T follicular helper cell (primary cell): ENCODE data around the gene LYZL2.
"Not testable (repeated sequence)": the region's sequence is repeated elsewhere in the genome, so short reads cannot be mapped to it uniquely, and the experiment has no call there.

Source experiments
- DNase-seq: peaks from one replicate; pipeline ENCODE4 v3.0.0-alpha.2; 2020; ENCODE audit warnings: low read depth

The LYZL2 gene

DNA sequence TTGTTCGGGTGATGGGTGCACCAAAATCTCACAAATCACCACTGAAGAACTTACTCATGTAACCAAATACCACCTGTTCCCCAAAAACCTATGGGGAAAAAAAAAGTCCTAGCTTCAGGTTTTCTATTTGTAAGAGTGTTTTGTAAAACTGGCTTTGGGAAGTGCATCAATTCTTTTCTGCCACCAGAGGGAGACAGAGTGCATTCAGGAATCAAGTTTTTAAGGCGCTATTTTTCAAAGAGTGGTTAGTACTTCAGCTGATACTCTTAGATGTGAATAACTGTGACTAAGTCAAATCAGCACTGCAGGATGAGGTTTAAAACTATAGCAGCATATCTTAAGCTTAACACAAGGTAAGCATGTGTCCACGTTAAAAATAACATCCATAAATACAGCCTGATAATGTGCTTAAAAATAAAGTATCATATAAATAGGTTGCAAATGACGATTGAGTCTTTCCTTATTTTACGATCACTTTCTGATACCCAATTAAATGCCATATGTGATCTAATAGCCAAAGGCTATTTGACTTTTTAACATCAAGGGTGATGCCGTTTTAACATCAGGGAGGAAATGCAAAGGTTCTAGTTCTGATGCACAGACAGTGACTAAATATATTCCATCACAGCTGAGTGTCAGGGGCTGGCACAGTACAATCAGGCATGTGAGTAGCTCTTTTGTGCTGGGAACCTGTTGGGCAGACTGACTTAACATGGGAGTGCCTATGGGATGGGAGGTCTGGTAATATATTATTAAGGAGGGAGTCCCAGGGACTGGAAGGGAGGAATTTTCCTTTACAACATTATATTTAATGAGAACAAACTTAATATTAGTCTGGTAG, 10.6 kb upstream of the LYZL2 start:
- no peak for DNase-seq

DNA sequence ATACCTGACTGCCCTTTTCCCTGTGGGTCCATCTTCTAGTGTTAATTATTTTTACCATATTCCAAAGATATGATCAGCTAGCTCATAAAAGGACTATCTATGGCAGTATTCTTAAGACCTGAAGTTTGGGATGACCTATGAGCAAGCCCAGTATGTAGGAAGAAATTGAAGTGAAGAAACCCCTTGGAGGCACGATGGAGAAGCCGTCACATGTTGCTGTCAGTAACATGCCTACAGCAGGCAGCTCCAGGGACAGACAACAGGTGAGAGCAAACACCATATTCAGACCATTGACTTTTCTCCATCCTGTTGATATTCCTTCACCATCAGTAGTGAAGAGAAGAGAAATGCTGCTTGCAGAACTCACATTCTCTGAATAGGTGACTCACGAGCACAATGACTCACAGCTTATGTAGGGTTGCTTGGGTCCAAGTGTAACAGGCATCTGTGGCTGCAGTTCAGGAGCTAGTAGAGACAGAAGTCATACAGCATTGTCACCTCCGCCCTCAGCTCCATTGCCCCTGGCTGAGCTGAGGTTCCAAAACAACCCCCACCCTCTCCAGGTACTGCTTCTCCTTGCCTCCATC, 8.4 kb upstream of the LYZL2 start:
- DNase-seq = no peak

DNA sequence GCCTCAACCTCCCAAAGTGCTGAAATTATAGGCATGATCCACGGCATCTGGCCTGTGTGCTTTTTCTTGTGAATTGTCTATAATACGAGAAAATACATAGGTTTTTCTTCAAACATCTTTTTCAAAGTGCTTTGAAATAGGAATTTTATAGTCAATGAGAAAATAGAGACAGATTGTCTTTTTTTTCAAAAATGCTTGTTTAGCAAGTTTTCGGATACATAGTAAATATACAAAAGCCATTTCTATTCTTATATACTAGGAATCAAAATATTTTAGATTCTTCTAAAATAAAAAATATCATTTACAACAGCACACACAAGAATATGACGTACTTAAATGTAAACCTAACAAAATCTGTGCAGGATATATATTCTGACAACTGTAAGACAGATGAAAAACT, 1.6 kb upstream of the LYZL2 start:
- DNase-seq = no peak

GRCh38 chr10:30630571-30630970, 1.0 kb upstream of the LYZL2 start:
- DNase-seq = no peak

- DNase-seq = not testable (repeated sequence)
Observed at GRCh38 chr10:30628576-30628975, 977 bp downstream of the LYZL2 start.

DNA sequence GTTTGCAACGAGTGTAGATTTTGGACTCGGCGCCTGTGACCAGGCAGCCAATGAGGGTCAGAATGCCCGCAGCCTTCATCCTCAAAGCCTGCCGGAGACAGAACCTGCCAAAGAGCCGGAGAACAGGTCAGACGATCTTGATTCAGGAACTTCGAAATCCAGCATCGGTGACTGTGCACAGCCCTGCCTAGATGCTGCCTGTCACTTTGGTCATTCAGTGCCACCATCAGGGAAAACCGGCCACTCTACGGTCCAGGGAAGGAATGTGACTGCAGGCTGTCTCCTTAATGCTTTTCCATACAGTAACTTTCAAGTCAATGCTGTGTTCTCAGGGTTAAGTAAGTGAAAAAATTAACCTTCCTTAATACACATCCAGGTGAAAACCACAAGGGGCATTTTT, 2.7 kb downstream of the LYZL2 start:
- DNase-seq = not testable (repeated sequence)

DNA sequence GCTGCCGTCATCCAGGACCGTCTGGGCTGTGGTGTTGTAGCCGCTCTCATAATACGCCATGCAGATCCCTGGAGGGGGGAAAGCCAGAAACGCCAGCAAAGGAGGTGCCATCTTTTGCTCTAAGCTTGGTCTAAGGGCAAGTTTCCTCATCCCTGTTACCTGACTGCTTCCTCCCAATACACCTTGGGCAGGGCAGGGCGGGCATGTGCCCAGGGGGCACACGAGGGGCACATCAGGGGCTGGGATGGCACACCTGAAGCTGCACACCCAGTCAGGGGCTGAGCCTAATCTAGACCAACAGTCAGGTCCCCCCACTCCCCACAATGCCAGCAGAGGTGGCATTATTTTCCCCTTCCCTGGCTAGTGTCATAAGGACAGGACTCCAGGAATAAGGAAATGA, 3.4 kb downstream of the LYZL2 start:
- not testable (repeated sequence) for DNase-seq

- DNase-seq = no peak
Observed at GRCh38 chr10:30625080-30625479, 4.5 kb downstream of the LYZL2 start.

- DNase-seq = no peak
Observed at GRCh38 chr10:30619966-30620365, 9.6 kb downstream of the LYZL2 start.

DNA sequence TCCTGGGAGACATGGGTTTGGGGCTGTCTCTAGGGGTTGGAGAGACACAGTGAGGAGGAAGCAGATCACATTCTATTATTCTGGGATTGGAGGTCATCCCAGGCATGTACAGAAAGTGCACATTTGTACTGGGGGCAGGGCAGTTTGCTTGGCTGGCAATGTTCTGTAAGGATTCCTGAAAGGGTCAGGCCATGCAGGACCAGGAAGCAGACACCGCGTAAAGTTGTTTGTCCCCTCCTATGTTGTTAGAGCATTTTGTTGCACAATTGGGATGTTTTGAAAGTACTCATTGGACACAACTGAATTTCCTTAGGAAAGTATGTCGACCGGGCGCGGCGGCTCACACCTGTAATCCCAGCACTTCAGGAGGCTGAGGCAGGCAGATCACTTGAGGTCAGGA, 12.5 kb downstream of the LYZL2 start:
- no peak for DNase-seq

- not testable (repeated sequence) for DNase-seq
Observed at GRCh38 chr10:30611041-30611440, 18.5 kb downstream of the LYZL2 start.

GRCh38 chr10:30607814-30608213, 21.7 kb downstream of the LYZL2 start:
- no peak for DNase-seq

DNA sequence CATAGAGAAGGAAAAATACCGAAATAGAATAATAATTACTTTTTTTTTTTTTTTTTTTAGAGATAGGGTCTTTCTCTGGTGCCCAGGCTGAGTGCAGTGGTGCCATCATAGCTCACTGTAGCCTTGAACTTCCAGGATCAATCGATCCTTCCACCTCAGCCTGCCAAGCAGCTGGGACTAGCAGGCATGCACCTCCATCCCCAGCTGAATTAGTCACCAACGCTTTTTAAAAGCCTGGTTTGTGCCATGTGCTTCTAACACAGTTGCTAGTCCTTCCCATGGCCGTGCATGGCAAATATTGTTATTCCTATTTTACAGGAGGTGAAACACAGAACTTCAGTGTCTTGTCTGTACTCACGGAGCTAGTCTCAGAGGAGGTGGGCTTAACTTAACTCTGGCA, 23.2 kb downstream of the LYZL2 start:
- DNase-seq = no peak

GRCh38 chr10:30605341-30606121, 24.0 kb downstream of the LYZL2 start:
- DNase-seq = not testable (repeated sequence)

DNA sequence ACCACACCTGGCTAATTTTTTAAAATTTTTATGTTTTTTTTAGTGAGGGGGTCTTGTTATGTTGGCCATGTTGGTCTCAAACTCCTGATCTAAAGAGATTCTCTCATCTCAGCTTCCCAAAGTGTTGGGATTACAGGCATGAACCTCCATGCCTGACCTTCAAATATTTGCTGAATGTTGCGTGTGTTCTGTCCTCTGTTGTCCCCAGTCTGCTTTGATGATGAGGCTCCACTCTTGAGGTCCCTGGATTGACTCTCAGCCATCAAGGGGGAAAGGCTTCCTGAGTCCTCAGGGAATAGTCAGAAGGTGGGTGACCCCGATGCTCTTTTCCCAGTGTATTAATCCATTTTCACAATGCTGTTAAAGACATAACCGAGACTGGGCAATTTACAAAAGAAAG, 26.0 kb downstream of the LYZL2 start:
- DNase-seq = no peak

- no peak for DNase-seq
Observed at GRCh38 chr10:30602747-30603146, 26.8 kb downstream of the LYZL2 start.

GRCh38 chr10:30600005-30600404, 29.5 kb downstream of the LYZL2 start:
- DNase-seq = no peak

GRCh38 chr10:30598105-30598776, 31.3 kb downstream of the LYZL2 start:
- DNase-seq = no peak

DNA sequence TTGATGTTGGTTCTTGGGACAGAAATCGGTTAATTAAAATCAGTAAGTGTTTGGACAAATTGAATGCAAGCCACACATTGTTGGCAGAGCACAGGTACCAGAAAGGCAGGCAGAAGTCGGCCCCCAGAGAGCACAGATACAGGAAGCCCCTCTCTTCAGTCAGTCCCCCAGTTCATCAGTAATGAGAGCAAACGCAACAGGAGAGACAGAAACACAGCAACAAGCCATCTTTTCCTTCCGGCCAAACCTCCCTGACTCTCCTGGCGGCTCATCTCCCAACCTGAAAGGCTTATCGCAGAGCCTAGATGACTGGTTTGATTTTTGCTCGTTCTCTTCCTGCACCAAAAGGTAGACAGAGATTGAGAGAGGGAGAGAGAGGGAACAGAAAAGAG, 32.1 kb downstream of the LYZL2 start:
- DNase-seq = not testable (repeated sequence)

DNA sequence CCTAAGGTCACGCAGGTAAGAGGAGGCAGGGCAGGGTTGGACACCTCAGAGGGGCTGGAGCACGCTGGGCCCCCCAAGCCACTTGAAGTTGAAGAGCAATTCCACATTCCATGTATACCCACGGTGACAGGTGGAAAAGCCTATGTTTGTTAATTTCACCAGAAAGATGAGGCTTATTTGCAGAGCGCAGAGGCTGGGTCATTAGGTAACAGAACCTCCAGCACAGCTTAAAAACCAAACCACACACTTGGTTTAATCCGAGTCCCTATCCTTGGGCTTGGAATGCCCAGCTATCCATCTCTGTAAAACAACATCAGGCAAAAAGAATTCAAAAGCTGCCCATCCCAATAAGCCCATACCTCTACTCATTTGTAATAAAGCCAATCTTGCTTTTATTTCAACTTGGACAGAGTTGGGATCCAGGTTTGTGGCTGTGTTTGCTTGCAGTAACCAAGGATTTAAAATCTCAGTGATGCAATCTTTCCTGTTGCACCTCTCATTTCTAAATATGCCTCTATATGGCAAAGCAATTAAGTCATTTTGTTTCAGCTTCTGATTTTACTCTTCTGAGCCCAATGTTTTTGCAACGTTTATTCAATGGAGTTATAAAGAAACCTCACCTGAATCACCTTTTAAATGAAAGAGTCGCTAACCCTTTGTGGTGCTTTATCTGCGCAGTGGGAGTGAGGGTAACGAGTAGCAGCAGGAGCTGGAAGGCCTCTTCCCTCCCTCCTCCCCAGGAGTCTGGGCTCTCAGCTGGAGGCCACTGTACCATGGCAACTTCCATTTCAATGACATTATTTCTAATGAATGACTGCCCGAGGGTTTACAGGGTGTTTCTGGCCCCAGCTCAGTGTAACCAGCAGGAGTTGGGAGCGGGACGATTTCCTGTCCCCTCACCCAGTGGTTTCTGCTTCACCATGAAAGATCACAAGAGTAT, 32.8 kb downstream of the LYZL2 start:
- DNase-seq = not testable (repeated sequence)

DNA sequence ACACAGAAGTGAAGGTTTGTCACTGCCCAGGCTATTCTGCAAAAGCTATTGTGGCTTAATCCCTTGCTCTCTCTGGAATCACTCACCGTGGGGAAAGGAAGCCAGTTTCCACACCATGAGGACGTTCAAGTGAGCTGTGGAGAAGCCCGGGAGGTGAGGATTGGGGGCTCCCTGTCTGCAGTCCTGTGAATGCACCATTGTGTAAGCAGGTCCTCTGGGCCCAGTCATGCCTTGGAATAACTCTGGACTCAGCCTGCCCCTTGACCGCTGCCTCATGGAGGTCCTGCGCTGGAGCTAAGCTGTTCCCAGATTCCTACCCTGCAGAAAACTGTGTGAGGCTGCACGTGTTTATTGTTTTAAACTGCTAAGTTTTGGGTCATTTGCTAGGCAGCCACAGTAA, 33.5 kb downstream of the LYZL2 start:
- no peak for DNase-seq
